Spleen (tissue), 11 donors: Measurements from ENCODE around the gene PPP1R12C. TPM values are rescaled to one million over a fixed set of nuclear protein-coding genes. Genes with fewer than 3 reads are reported as not detected.
"Not testable (repeated sequence)": the region's sequence is repeated elsewhere in the genome, so short reads cannot be mapped to it uniquely, and the experiment has no call there.

ENCODE experiments used
- DNase-seq: peaks from one replicate; pipeline ENCODE4 v3.0.0-alpha.2; 2020
- H3K27ac ChIP-seq, 8 donors: fragments of 200-600 bp; sonication (generic) in 7 of 8; 1 replicate in 4 of 8; 2 replicates in 4 of 8; pipeline versions ENCODE4 v1.5.0 to v1.8.0; 2016 to 2021; ENCODE audit warnings: inconsistent platforms in 4 of 8, mild to moderate bottlenecking in 4 of 8, moderate library complexity in 1 of 8
- H3K27me3 ChIP-seq, 7 donors: fragments of 200-600 bp; sonication (generic) in 6 of 7; replicated peaks in 1 of 7; 1 replicate in 4 of 7; 2 replicates in 3 of 7; pipeline versions ENCODE4 v1.5.0 to v1.8.0; 2016 to 2021; ENCODE audit warnings: inconsistent platforms in 3 of 7, mild to moderate bottlenecking in 1 of 7
- H3K36me3 ChIP-seq, 6 donors: fragments of 200-600 bp; sonication (generic) in 5 of 6; 1 replicate in 4 of 6; 2 replicates in 2 of 6; pipeline versions ENCODE4 v1.5.0 to v1.8.0; 2016 to 2021; ENCODE audit warnings: inconsistent platforms in 2 of 6
- H3K4me1 ChIP-seq, 6 donors: fragments of 200-600 bp; sonication (generic) in 5 of 6; 1 replicate in 3 of 6; 2 replicates in 3 of 6; pipeline versions ENCODE4 v1.5.0 to v1.8.0; 2016 to 2021; ENCODE audit warnings: inconsistent platforms in 3 of 6
- H3K4me3 ChIP-seq, 8 donors: fragments of 200-600 bp; sonication (generic) in 7 of 8; 1 replicate in 4 of 8; 2 replicates in 4 of 8; pipeline versions ENCODE4 v1.5.0 to v1.8.0; 2016 to 2021; ENCODE audit warnings: inconsistent platforms in 4 of 8, mild to moderate bottlenecking in 4 of 8, moderate library complexity in 2 of 8
- H3K9me3 ChIP-seq, 8 donors: fragments of 200-600 bp; sonication (generic) in 7 of 8; 1 replicate in 4 of 8; 2 replicates in 4 of 8; pipeline versions ENCODE4 v1.5.0 to v1.8.0; 2016 to 2021; ENCODE audit warnings: inconsistent platforms in 4 of 8
- CTCF ChIP-seq, 11 experiments: fragments of 200-600 bp in 7 of 11; fragments of 450-650 bp in 4 of 11; sonication (generic) in 4 of 11; IDR thresholded peaks in 8 of 11; conservative IDR thresholded peaks in 3 of 11; 1 replicate in 7 of 11; 2 replicates in 4 of 11; pipeline versions ENCODE4 v1.4.0 to v1.8.0; 2016 to 2021; ENCODE audit warnings: antibody characterized with exemption in 11 of 11, inconsistent platforms in 4 of 11, mild to moderate bottlenecking in 1 of 11
- POLR2A ChIP-seq, 3 donors: fragments of 450-650 bp; IDR thresholded peaks; one replicate each; pipeline ENCODE4 v1.5.1; 2017; ENCODE audit warnings: antibody characterized with exemption in 3 of 3, mild to moderate bottlenecking in 1 of 3
- POLR2AphosphoS5 ChIP-seq, 3 donors: sonication (generic); formaldehyde crosslinking; IDR thresholded peaks; one replicate each; pipeline ENCODE4 v1.5.1; 2017; ENCODE audit warnings: antibody characterized with exemption in 3 of 3
- WGBS, 5 donors: extraction: QIAGEN DNeasy Blood & Tissue Kit in 3 of 5; methylation state at CpG; one replicate each; pipeline versions ENCODE4 v1.1.5 to v1.1.7; 2013 to 2018; 5-methylcytosine and 5-hydroxymethylcytosine counted together
- intact Hi-C: fragments of 100-400 bp; cut with DNase I; formaldehyde crosslinking; loops from one replicate; pipeline ENCODE4 v1.15.0; 2023; ENCODE audit warnings: low total_unique reads
- polyA plus RNA-seq, 3 donors: library from polyadenylated mRNA; stranded (reverse); fragments of 200-250 nt; gene quantifications; one replicate each; pipeline ENCODE4 v1.2.1, GENCODE V29; 2013
- total RNA-seq, 7 donors: library from RNA; depleted of rRNA in 3 of 7; stranded (reverse); fragments of >200 nt in 3 of 7; fragmentation: NEBNext Ultra II Directional in 4 of 7; extraction: Animal tissue kit (Norgen Biotek cat#: 25700) in 4 of 7; gene quantifications; one replicate each; pipeline versions ENCODE4 v1.1.0 to v1.2.1, GENCODE V29; 2016 to 2021
- donor health status: healthy with polysubstance abuse.
- donor health status: DM: no; HTN: no; CAD: no; lungs with moderate emphysema.
- donor health status: DM: no; HTN: no; CAD: no.
- donor health status: Bipolar disorder and iron deficiency.
- donor health status: healthy.
- donor health status: DM: no; HTN: no; CAD: no.
- donor health status: DM: yes; HTN: yes; CAD: no.

Gene PPP1R12C
- total and polyA plus RNA-seq, 10 donors, result 88.2 to 292 (median 151) TPM

GRCh38 chr19:55112777-55113569 is 4.5 kb downstream of the PPP1R12C start:
- Histone ChIP-seq H3K27ac (peak overlapping the region in 6 of 8 donors; percentile 38 to 90 (median 55)), H3K27me3 (no peaks in the 10 kb centered on the region), H3K36me3 (peaks cover 0 to 66% (median 24%) of the 10 kb centered on the region in 6 donors), H3K4me3 (no peak overlapping the region), H3K9me3 (no peaks in the 10 kb centered on the region), H3K4me1 (peaks cover 11 to 62% (median 46%) of the 10 kb centered on the region in 6 donors)
- 55 to 77% (median 72%) methylated on average over 15 to 23 of the region's 23 CpGs for WGBS, 5 donors
- intact Hi-C loops, result no loop called here
- no peak for TF ChIP-seq CTCF (IDR thresholded peaks at IDR 0.05 in 8 of 11, conservative IDR thresholded peaks at IDR 0.05 in 3 of 11)
- TF ChIP-seq POLR2A (IDR thresholded peaks at IDR 0.05), result no peak
- no peak for TF ChIP-seq POLR2AphosphoS5 (IDR thresholded peaks at IDR 0.05)
- no peak for DNase-seq

- DNase-seq, result no peak
- Histone ChIP-seq H3K36me3 (peaks cover 0 to 68% (median 24%) of the 10 kb centered on the region in 6 donors), H3K4me1 (peaks cover 11 to 59% (median 46%) of the 10 kb centered on the region in 6 donors), H3K9me3 (no peaks in the 10 kb centered on the region), H3K27ac (peak overlapping the region in 4 of 8 donors; percentile 26 to 90 (median 65)), H3K4me3 (no peak overlapping the region), H3K27me3 (no peaks in the 10 kb centered on the region)
- peak in 1 of 3 donors; percentile 21 for TF ChIP-seq POLR2AphosphoS5 (IDR thresholded peaks at IDR 0.05)
- no peak for TF ChIP-seq POLR2A (IDR thresholded peaks at IDR 0.05)
- intact Hi-C loops, result no loop called here
- WGBS, 5 donors, result 92 to 97% (median 94%) methylated on average over 7 to 25 of the region's 25 CpGs
Observed at GRCh38 chr19:55112246-55112776, 5.1 kb downstream of the PPP1R12C start.

- Histone ChIP-seq H3K9me3 (no peaks in the 10 kb centered on the region), H3K4me3 (no peak overlapping the region), H3K4me1 (peaks cover 11 to 53% (median 42%) of the 10 kb centered on the region in 6 donors), H3K27me3 (no peaks in the 10 kb centered on the region), H3K27ac (peak overlapping the region in 4 of 8 donors; percentile 22 to 90 (median 46)), H3K36me3 (peaks cover 0 to 77% (median 24%) of the 10 kb centered on the region in 6 donors)
- 76 to 84% (median 76%) methylated on average over 21 of the region's 21 CpGs for WGBS, 5 donors
- DNase-seq, result no peak
- intact Hi-C loops, result no loop called here
- peak in 2 of 3 donors; percentile 10 to 64 for TF ChIP-seq POLR2AphosphoS5 (IDR thresholded peaks at IDR 0.05)
- no peak for TF ChIP-seq POLR2A (IDR thresholded peaks at IDR 0.05)
- no peak for TF ChIP-seq CTCF (IDR thresholded peaks at IDR 0.05 in 8 of 11, conservative IDR thresholded peaks at IDR 0.05 in 3 of 11)
Observed at GRCh38 chr19:55111238-55111831, 6.1 kb downstream of the PPP1R12C start.

GRCh38 chr19:55109527-55110291 is 7.7 kb downstream of the PPP1R12C start:
- TF ChIP-seq POLR2AphosphoS5 (IDR thresholded peaks at IDR 0.05), result peak in 1 of 3 donors; percentile 48
- TF ChIP-seq POLR2A (IDR thresholded peaks at IDR 0.05), result no peak
- TF ChIP-seq CTCF (IDR thresholded peaks at IDR 0.05 in 8 of 11, conservative IDR thresholded peaks at IDR 0.05 in 3 of 11), result no peak
- 88 to 95% (median 91%) methylated on average over 14 to 20 of the region's 20 CpGs for WGBS, 5 donors
- Histone ChIP-seq H3K36me3 (peaks cover 0 to 83% (median 24%) of the 10 kb centered on the region in 6 donors), H3K4me1 (peaks cover 4 to 37% (median 26%) of the 10 kb centered on the region in 6 donors), H3K27ac (no peak overlapping the region), H3K27me3 (no peaks in the 10 kb centered on the region), H3K4me3 (no peak overlapping the region), H3K9me3 (no peaks in the 10 kb centered on the region)
- intact Hi-C loops, result no loop called here
- DNase-seq, result no peak

GRCh38 chr19:55107252-55107651 is 10.2 kb downstream of the PPP1R12C start:
- Histone ChIP-seq H3K36me3 (peaks cover 0 to 90% (median 32%) of the 10 kb centered on the region in 6 donors), H3K9me3 (peaks cover 0 to 10% (median 8%) of the 10 kb centered on the region in 8 donors), H3K4me1 (peaks cover 0 to 12% (median 7%) of the 10 kb centered on the region in 6 donors)
- 97 to 100% (median 98%) methylated on average over 3 of the region's 3 CpGs for WGBS, 5 donors
- H3K4me3 ChIP-seq, DNase-seq, intact Hi-C loops, H3K27me3 ChIP-seq, H3K27ac ChIP-seq: not testable (repeated sequence)
